ENCODE measurements around the gene CHRNB2. TPM values are rescaled to one million over a fixed set of nuclear protein-coding genes. Genes with fewer than 3 reads are reported as not detected.
A peak's percentile ranks its signal among the peaks of the same experiment; 100 is the strongest.

The CHRNB2 gene
- total RNA-seq, 1 experiment from 2014 or later: not detected

DNA sequence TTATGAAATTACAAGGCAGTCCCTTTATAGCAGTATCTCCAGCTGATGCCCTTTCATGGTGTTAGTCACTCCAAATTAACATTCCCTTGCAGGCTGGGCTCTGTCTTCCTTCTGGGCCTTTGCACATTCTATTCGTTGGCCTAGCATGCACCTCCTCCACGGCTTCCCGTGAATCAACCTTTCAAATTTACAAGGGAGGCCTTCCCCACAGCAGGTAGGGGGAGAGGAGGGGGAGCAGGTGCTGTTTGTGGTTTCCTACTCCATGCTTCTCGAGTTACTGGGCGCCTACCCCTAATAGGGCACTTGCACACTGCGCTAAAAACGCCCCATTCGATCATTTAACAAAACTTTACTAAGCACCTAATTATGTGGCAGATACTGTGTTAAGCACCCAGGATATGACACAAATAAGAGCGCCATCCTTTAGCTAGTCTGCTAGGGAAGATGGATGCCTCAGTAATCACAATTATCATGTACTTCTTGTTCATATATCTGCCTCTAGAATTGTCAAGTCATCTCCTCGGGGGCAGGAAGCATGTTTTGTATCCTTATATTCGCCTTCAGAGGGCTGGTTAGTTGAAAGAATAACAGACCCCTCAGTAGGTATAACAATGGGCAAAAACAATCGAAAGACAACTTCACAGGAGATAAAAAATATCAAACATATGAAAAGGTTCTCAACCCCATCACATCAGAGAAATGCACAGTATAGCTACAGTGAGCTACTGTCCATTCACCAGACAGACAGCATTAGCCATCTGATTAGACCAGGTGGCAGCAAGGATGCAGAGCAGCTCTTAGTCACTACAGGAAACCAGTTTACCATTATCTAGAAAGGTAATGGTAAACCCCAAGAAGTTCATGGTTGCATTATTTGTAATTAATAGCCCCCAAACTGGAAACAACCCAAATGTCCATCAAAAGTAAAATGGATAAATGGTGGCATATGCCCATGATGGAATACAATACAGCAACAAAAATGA lies 42.1 kb downstream of the CHRNB2 start:
- no peak for DNase-seq
- no peak for TF ChIP-seq EZH2 (IDR thresholded peaks at IDR 0.05; ENCODE audit: low read depth)
- BruUV-seq (replicated peaks): no TSS peak

DNA sequence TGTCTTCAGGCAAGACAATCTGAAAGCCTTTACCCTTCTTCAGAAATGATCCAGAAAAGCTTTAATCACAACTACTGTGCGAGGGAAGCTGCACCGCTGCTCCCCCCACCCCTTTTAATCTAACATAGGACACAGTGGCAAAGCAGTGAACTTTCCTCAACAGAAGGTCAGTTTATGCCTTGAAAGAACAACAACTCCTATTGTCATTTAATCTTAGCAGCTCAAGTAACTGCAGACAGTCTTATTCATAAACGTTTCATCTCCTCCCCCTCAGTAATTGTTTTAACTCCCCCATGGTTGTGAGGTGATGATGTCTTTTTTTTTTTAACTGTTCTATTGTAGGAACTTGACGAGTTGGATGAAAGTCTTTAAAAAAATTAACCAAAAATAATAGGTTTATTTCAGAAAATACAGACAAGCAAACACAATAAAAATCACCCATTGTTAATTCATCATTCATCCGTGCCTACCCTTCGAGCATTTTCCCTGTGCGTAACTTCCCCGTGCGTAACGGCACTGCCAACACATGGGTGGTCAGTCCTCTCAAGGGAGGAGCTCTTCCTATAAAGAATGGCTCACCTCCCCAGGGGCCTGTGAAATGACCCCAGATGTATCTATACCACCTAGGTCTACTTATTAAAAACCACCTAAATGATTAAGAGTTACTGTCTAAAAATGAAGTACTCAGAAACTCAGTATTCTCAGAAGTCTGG lies 43.7 kb downstream of the CHRNB2 start:
- no peak for DNase-seq
- POLR2A ChIA-PET (ENCODE audit: unreplicated experiment): no interaction called here
- Histone ChIP-seq H3K9me3 (ENCODE audit: insufficient read depth, low read depth) (no peaks in the 10 kb centered on the region), H3F3A (ENCODE audit: insufficient read depth, low read depth) (peaks cover 21% of the 10 kb centered on the region; the same call in 1 of the 2 replicates), H3K27me3 (ENCODE audit: insufficient read depth, low read depth) (no peaks in the 10 kb centered on the region), H2AFZ (no peak overlapping the region), H3K4me3 (no peak overlapping the region), H3K4me1 (replicated peaks; ENCODE audit: insufficient read depth) (peaks cover 21% of the 10 kb centered on the region), H3K9me2 (ENCODE audit: insufficient read depth) (no peaks in the 10 kb centered on the region), H3K27ac (no peak overlapping the region), H4K20me1 (ENCODE audit: insufficient read depth) (peaks cover 10% of the 10 kb centered on the region), H3K79me2 (ENCODE audit: low read depth) (peaks cover 51% of the 10 kb centered on the region), H3K36me3 (ENCODE audit: low read depth) (no peaks in the 10 kb centered on the region), H3K4me2 (no peak overlapping the region)
- no TSS peak for BruUV-seq (replicated peaks)
- intact Hi-C loops (cut with micrococcal nuclease; ENCODE audit: unreplicated experiment): no loop called here
- CTCF ChIA-PET: interaction anchor here (0.5 kb wide), 1 partner anchor 1249 kb away, joined by 3 read pairs; no protein-coding TSS in a partner anchor
- TF ChIP-seq EZH2 (IDR thresholded peaks at IDR 0.05; ENCODE audit: low read depth): no peak
- TF ChIP-seq, protein P1, sequence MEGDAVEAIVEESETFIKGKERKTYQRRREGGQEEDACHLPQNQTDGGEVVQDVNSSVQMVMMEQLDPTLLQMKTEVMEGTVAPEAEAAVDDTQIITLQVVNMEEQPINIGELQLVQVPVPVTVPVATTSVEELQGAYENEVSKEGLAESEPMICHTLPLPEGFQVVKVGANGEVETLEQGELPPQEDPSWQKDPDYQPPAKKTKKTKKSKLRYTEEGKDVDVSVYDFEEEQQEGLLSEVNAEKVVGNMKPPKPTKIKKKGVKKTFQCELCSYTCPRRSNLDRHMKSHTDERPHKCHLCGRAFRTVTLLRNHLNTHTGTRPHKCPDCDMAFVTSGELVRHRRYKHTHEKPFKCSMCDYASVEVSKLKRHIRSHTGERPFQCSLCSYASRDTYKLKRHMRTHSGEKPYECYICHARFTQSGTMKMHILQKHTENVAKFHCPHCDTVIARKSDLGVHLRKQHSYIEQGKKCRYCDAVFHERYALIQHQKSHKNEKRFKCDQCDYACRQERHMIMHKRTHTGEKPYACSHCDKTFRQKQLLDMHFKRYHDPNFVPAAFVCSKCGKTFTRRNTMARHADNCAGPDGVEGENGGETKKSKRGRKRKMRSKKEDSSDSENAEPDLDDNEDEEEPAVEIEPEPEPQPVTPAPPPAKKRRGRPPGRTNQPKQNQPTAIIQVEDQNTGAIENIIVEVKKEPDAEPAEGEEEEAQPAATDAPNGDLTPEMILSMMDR (conservative IDR thresholded peaks at IDR 0.05): no peak

More for the DNA sequence above, 42.1 kb downstream of the CHRNB2 start:
- Histone ChIP-seq H3K27ac (peak overlapping the region; percentile 90), H3K4me1 (replicated peaks; ENCODE audit: insufficient read depth) (peaks cover 23% of the 10 kb centered on the region), H2AFZ (peak overlapping the region; percentile 89; the same call in 1 of the 2 replicates), H3K9me2 (ENCODE audit: insufficient read depth) (no peaks in the 10 kb centered on the region), H3F3A (ENCODE audit: insufficient read depth, low read depth) (peaks cover 21% of the 10 kb centered on the region; the same call in 1 of the 2 replicates), H3K4me2 (peak overlapping the region; percentile 79), H3K27me3 (ENCODE audit: insufficient read depth, low read depth) (no peaks in the 10 kb centered on the region), H3K9me3 (ENCODE audit: insufficient read depth, low read depth) (no peaks in the 10 kb centered on the region), H3K36me3 (ENCODE audit: low read depth) (no peaks in the 10 kb centered on the region), H3K79me2 (ENCODE audit: low read depth) (peaks cover 64% of the 10 kb centered on the region), H3K4me3 (peak overlapping the region; percentile 100; the same call in 1 of the 2 replicates), H4K20me1 (ENCODE audit: insufficient read depth) (peaks cover 18% of the 10 kb centered on the region)
- POLR2A ChIA-PET (ENCODE audit: unreplicated experiment): interaction anchor here (0.6 to 0.9 kb wide), 2 partner anchors 19 to 114 kb away, joined by 7 read pairs; no protein-coding TSS in a partner anchor
- CTCF ChIA-PET: no interaction called here
- intact Hi-C loops (cut with micrococcal nuclease; ENCODE audit: unreplicated experiment): loop anchor here (2.0 kb wide), 1 partner anchor 17 kb away; no protein-coding TSS in a partner anchor

GRCh38 chr1:154614247-154614646 lies 46.7 kb downstream of the CHRNB2 start:
- Histone ChIP-seq H3K9me2 (ENCODE audit: insufficient read depth) (no peaks in the 10 kb centered on the region), H3K36me3 (ENCODE audit: low read depth) (no peaks in the 10 kb centered on the region), H3K9me3 (ENCODE audit: insufficient read depth, low read depth) (no peaks in the 10 kb centered on the region), H4K20me1 (ENCODE audit: insufficient read depth) (peaks cover 6% of the 10 kb centered on the region), H3K27ac (no peak overlapping the region), H3K4me2 (no peak overlapping the region), H3K4me1 (replicated peaks; ENCODE audit: insufficient read depth) (peaks cover 5% of the 10 kb centered on the region), H3F3A (ENCODE audit: insufficient read depth, low read depth) (peaks cover 12% of the 10 kb centered on the region; the same call in 1 of the 2 replicates), H3K4me3 (no peak overlapping the region), H3K27me3 (ENCODE audit: insufficient read depth, low read depth) (no peaks in the 10 kb centered on the region), H2AFZ (no peak overlapping the region), H3K79me2 (ENCODE audit: low read depth) (peaks cover 49% of the 10 kb centered on the region)
- intact Hi-C loops (cut with micrococcal nuclease; ENCODE audit: unreplicated experiment): no loop called here
- no peak for TF ChIP-seq EZH2 (IDR thresholded peaks at IDR 0.05; ENCODE audit: low read depth)
- TF ChIP-seq, protein P1 (conservative IDR thresholded peaks at IDR 0.05): no peak
- CTCF ChIA-PET: no interaction called here
- no TSS peak for BruUV-seq (replicated peaks)
- DNase-seq: no peak
- POLR2A ChIA-PET (ENCODE audit: unreplicated experiment): no interaction called here
